HEK293 (cell line): ENCODE data around the gene NXT1.

Source experiments
- CTCF ChIA-PET: fragments of 350-600 bp; formaldehyde crosslinking; extraction: SDS; loops from one replicate; lab custom pipeline; 2021; ENCODE audit warnings: antibody characterized with exemption; lab: Yijun Ruan, JAX
- POLR2A ChIA-PET: fragments of 300-600 bp; formaldehyde crosslinking; extraction: SDS; loops from one replicate; lab custom pipeline; 2020; ENCODE audit warnings: antibody characterized with exemption, inconsistent platforms; lab: Yijun Ruan, JAX
- H3K27ac ChIP-seq: fragments of 200-500 bp; sonication (Bioruptor generic); 2 replicates; pipeline ENCODE4 v1.5.1; 2014; ENCODE audit warnings: low read depth, low read length, control low read depth, inconsistent platforms; ENCODE audit errors: extremely low read depth
- H3K36me3 ChIP-seq, 2 experiments: fragments of 200-500 bp in 1 of 2; sonication (Bioruptor generic) in 1 of 2; 1 replicate in 1 of 2; 2 replicates in 1 of 2; pipeline ENCODE4 v1.5.1; 2014 to 2017; ENCODE audit warnings: inconsistent platforms in 2 of 2, low read length in 2 of 2; ENCODE audit not compliant: control insufficient read depth in 2 of 2, insufficient read depth in 1 of 2
- H3K4me1 ChIP-seq: fragments of 200-500 bp; sonication (Bioruptor generic); 2 replicates; pipeline ENCODE4 v1.5.1; 2014; ENCODE audit warnings: mild to moderate bottlenecking, low read length, inconsistent platforms; ENCODE audit not compliant: control insufficient read depth, insufficient read depth
- H3K4me3 ChIP-seq: 2 replicates; pipeline ENCODE4 v1.5.1; 2011; ENCODE audit warnings: low read depth, mild to moderate bottlenecking, control low read depth, low read length, moderate library complexity
- H3K9me3 ChIP-seq: fragments of 200-500 bp; sonication (Bioruptor generic); 2 replicates; pipeline ENCODE4 v1.5.1; 2014; ENCODE audit warnings: low read depth, low read length, inconsistent platforms; ENCODE audit not compliant: control insufficient read depth, insufficient read depth
- CTCF ChIP-seq: fragments of 450-650 bp; formaldehyde crosslinking; IDR thresholded peaks from 2 replicates; pipeline ENCODE4 v1.5.1; 2016; ENCODE audit warnings: missing biosample characterization, missing genetic modification characterization
- GFI1B ChIP-seq: fragments of 450-650 bp; formaldehyde crosslinking; IDR thresholded peaks from 2 replicates; pipeline ENCODE4 v1.5.1; 2016; ENCODE audit warnings: missing biosample characterization, missing genetic modification characterization
- GLIS2 ChIP-seq: fragments of 450-650 bp; formaldehyde crosslinking; IDR thresholded peaks from 2 replicates; pipeline ENCODE4 v1.5.1; 2016; ENCODE audit warnings: missing biosample characterization, missing genetic modification characterization
- INSM2 ChIP-seq: fragments of 450-650 bp; formaldehyde crosslinking; IDR thresholded peaks from 2 replicates; pipeline ENCODE4 v1.5.1; 2016; ENCODE audit warnings: missing biosample characterization, missing genetic modification characterization
- MYNN ChIP-seq: fragments of 450-650 bp; formaldehyde crosslinking; IDR thresholded peaks from 2 replicates; pipeline ENCODE4 v1.5.1; 2016; ENCODE audit warnings: missing biosample characterization, missing genetic modification characterization, borderline replicate concordance
- OSR2 ChIP-seq: fragments of 450-650 bp; formaldehyde crosslinking; IDR thresholded peaks from 2 replicates; pipeline ENCODE4 v1.5.1; 2016; ENCODE audit warnings: missing biosample characterization, missing genetic modification characterization
- OVOL3 ChIP-seq: fragments of 450-650 bp; formaldehyde crosslinking; IDR thresholded peaks from 2 replicates; pipeline ENCODE4 v1.5.1; 2016; ENCODE audit warnings: missing biosample characterization, missing genetic modification characterization
- REPIN1 ChIP-seq: fragments of 450-650 bp; formaldehyde crosslinking; IDR thresholded peaks from 2 replicates; pipeline ENCODE4 v1.5.1; 2017; ENCODE audit warnings: missing biosample characterization, missing genetic modification characterization, low read depth
- SP7 ChIP-seq: fragments of 450-650 bp; formaldehyde crosslinking; IDR thresholded peaks from 2 replicates; pipeline ENCODE4 v1.5.1; 2016; ENCODE audit warnings: missing biosample characterization, missing genetic modification characterization
- ZFP37 ChIP-seq: fragments of 450-650 bp; formaldehyde crosslinking; IDR thresholded peaks from 2 replicates; pipeline ENCODE4 v1.5.1; 2016; ENCODE audit warnings: missing biosample characterization, missing genetic modification characterization
- ZNF292 ChIP-seq: fragments of 450-650 bp; formaldehyde crosslinking; IDR thresholded peaks from 2 replicates; pipeline ENCODE4 v1.5.1; 2016; ENCODE audit warnings: low read depth, missing biosample characterization, missing genetic modification characterization, borderline replicate concordance
- ZNF302 ChIP-seq: fragments of 450-650 bp; formaldehyde crosslinking; IDR thresholded peaks from 2 replicates; pipeline ENCODE4 v1.5.1; 2016; ENCODE audit warnings: missing biosample characterization, missing genetic modification characterization, low read depth
- ZNF521 ChIP-seq: fragments of 450-650 bp; formaldehyde crosslinking; IDR thresholded peaks from 2 replicates; pipeline ENCODE4 v1.5.1; 2017; ENCODE audit warnings: missing biosample characterization, mild to moderate bottlenecking, missing genetic modification characterization
- ZNF629 ChIP-seq: fragments of 450-650 bp; formaldehyde crosslinking; IDR thresholded peaks from 2 replicates; pipeline ENCODE4 v1.5.1; 2017; ENCODE audit warnings: missing biosample characterization, missing genetic modification characterization
- ZNF645 ChIP-seq: fragments of 450-650 bp; formaldehyde crosslinking; IDR thresholded peaks from 2 replicates; pipeline ENCODE4; 2016; ENCODE audit warnings: missing biosample characterization, missing genetic modification characterization
- ZNF660 ChIP-seq: fragments of 450-650 bp; IDR thresholded peaks from 2 replicates; pipeline ENCODE4 v1.5.1; 2018; ENCODE audit warnings: missing biosample characterization, mild to moderate bottlenecking, missing genetic modification characterization
- ZNF664 ChIP-seq: fragments of 450-650 bp; formaldehyde crosslinking; IDR thresholded peaks from 2 replicates; pipeline ENCODE4 v1.5.1; 2016; ENCODE audit warnings: missing biosample characterization, missing genetic modification characterization
- ZNF707 ChIP-seq: fragments of 450-650 bp; formaldehyde crosslinking; IDR thresholded peaks from 2 replicates; pipeline ENCODE4 v1.5.1; 2016; ENCODE audit warnings: missing biosample characterization, missing genetic modification characterization
- ZNF768 ChIP-seq: fragments of 450-650 bp; formaldehyde crosslinking; IDR thresholded peaks from 2 replicates; pipeline ENCODE4 v1.5.1; 2018; ENCODE audit warnings: missing biosample characterization, mild to moderate bottlenecking, missing genetic modification characterization
- ZSCAN30 ChIP-seq: fragments of 450-650 bp; IDR thresholded peaks from 2 replicates; pipeline ENCODE4 v1.5.1; 2018; ENCODE audit warnings: missing biosample characterization, mild to moderate bottlenecking, missing genetic modification characterization, moderate library complexity
- ZSCAN4 ChIP-seq: fragments of 450-650 bp; formaldehyde crosslinking; IDR thresholded peaks from 2 replicates; pipeline ENCODE4 v1.5.1; 2017; ENCODE audit warnings: missing biosample characterization, missing genetic modification characterization

The NXT1 gene

GRCh38 chr20:23366384-23366783, 15.8 kb downstream of the NXT1 start (continued):
- no peak for TF ChIP-seq ZNF302
- TF ChIP-seq OSR2 (tag by site-specific recombination) = no peak
- no peak for TF ChIP-seq ZNF660 (tag by site-specific recombination)
- no peak for TF ChIP-seq ZNF292 (tag by site-specific recombination)
- TF ChIP-seq GFI1B = no peak
- TF ChIP-seq ZNF521 (tag by site-specific recombination) = no peak
- TF ChIP-seq OVOL3 (tag by site-specific recombination) = no peak
- TF ChIP-seq ZNF629 = peak; percentile 75
- TF ChIP-seq ZNF645 (tag by site-specific recombination) = no peak
- no peak for TF ChIP-seq ZNF768 (tag by site-specific recombination)
- TF ChIP-seq GLIS2 (tag by site-specific recombination) = no peak
- TF ChIP-seq CTCF (tag by site-specific recombination) = no peak
- TF ChIP-seq ZNF664 (tag by site-specific recombination) = no peak
- no peak for TF ChIP-seq ZSCAN4 (tag by site-specific recombination)
- no peak for TF ChIP-seq ZNF707 (tag by site-specific recombination)
- TF ChIP-seq ZFP37 (tag by site-specific recombination) = no peak
- TF ChIP-seq REPIN1 (tag by site-specific recombination) = no peak

GRCh38 chr20:23367770-23368169, 17.2 kb downstream of the NXT1 start:
- Histone ChIP-seq H3K27ac (no peak overlapping the region), H3K9me3 (no peaks in the 10 kb centered on the region), H3K4me3 (no peak overlapping the region), H3K4me1 (peaks cover 2% of the 10 kb centered on the region; the same call in 1 of the 2 replicates), H3K36me3 (peaks cover 0 to 84% of the 10 kb centered on the region in 2 experiments; a peak in 2 of 3 replicates)
- TF ChIP-seq ZNF629 = peak; percentile 51; the same call in 1 of the 2 replicates
- peak; percentile 43; the same call in 1 of the 2 replicates for TF ChIP-seq SP7 (tag by site-specific recombination)
- no peak for TF ChIP-seq ZSCAN30 (tag by site-specific recombination)
- no peak for TF ChIP-seq MYNN (tag by site-specific recombination)
- ChIA-PET POLR2A (no interaction called here), CTCF (interaction anchor here (1.5 kb wide), 1 partner anchor 79 kb away, joined by 3 read pairs; no protein-coding TSS in a partner anchor)

- POLR2A ChIA-PET = no interaction called here
- H3K27ac ChIP-seq = no peak overlapping the region
- CTCF ChIA-PET = interaction anchor here (0.6 to 1.5 kb wide), 2 partner anchors 78 to 732 kb away, joined by 3 read pairs; no protein-coding TSS in a partner anchor
Observed at GRCh38 chr20:23368316-23369071, 17.9 kb downstream of the NXT1 start.

More at GRCh38 chr20:23368316-23369071, 17.9 kb downstream of the NXT1 start:
- H3K4me3 ChIP-seq = no peak overlapping the region
- no peak for TF ChIP-seq INSM2 (tag by site-specific recombination)
- no peaks in the 10 kb centered on the region for H3K9me3 ChIP-seq
- peaks cover 2% of the 10 kb centered on the region; the same call in 1 of the 2 replicates for H3K4me1 ChIP-seq
- peaks cover 0 to 91% of the 10 kb centered on the region in 2 experiments for H3K36me3 ChIP-seq
